Articular chondrocyte of knee joint (primary cell): ENCODE results near the gene ERGIC3. TPM values are rescaled to one million over a fixed set of nuclear protein-coding genes. Genes with fewer than 3 reads are reported as not detected.

Experiments used
- small RNA-seq: library from RNA; depleted of rRNA; stranded (forward); fragments of <200 nt; gene quantifications from one replicate; pipeline ENCODE3, GENCODE V24; 2012
- total RNA-seq: library from RNA; depleted of rRNA; stranded (reverse); fragments of >200 nt; gene quantifications from 2 replicates; pipeline ENCODE4 v1.2.3, GENCODE V29; 2012

Gene ERGIC3
- 354 and 412 TPM in 2 replicates for total RNA-seq

DNA sequence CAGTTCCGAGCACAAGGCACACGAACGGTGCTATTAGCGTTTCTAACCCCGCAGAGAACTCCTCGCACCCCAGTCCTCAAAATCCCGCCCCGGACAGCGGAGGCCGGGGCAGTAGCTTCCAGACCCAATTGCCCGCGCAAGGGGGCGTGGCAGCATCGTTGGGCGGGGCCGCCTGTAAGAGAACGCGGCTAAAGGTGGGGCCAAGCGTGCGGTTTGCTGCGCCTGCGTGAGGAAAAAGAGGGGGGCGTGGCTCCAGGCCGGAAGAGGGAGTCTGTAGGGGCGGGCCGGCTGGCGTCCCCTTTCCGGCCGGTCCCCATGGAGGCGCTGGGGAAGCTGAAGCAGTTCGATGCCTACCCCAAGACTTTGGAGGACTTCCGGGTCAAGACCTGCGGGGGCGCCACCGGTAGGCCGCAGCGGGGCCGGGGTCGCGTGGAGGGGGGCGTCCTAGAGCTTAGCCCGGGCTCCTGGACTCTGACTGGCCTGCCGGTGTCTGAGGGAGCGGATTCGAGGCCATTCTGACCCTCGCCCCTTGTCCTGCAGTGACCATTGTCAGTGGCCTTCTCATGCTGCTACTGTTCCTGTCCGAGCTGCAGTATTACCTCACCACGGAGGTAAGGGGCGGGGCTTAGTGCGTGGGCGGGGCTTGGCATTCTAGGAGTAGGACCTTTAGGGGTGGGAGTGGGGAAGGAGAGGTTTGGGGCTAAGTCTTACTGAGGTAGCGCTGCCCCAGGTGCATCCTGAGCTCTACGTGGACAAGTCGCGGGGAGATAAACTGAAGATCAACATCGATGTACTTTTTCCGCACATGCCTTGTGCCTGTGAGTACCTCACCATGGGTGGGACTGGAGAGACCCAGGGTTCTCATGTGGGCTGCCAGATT, at the start of gene ERGIC3:
Gene ERGIC3 (plus strand): TSS at position 296 of the 880 bp plus-strand sequence. CDS start 20 bp downstream, at position 316.

DNA sequence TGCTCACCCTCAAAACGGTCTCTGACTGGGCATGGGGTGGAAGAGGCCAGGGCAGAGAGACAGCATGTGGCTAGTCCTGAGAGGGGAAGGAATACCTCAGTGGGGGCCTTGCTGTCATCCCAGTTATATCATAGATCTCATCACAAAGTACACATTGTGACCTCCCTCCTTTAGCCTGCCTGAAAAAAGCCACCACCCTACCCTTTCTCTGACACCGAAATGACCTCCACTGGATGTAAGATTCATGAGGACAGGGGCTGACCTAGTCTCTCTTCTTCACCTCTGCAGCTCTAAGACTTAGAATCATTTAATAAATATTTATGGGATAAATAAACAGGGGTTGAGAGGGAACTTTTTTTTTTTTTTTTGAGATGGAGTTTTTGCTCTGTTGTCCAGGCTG, 12.3 kb upstream of the ERGIC3 start, which contains the start of gene C20orf173:
Gene C20orf173 (minus strand): TSS at position 101 of the 400 bp plus-strand sequence. CDS start 279 bp downstream, outside the sequence.

Small RNA genes lying within 50 kb of the gene (small RNA-seq; reads per million reads assigned to genes)
- gene RPL37P1, result not detected

Other genes starting within 250 kb of the ERGIC3 start
- under 0.01 and 0.11 TPM in 2 replicates for gene FAM83C, start 249.7 kb upstream of the ERGIC3 start, total RNA-seq
- gene UQCC1, start 130.1 kb upstream of the ERGIC3 start, total RNA-seq, result 28.7 and 29.2 TPM in 2 replicates
- gene GDF5, start 103.8 kb upstream of the ERGIC3 start, total RNA-seq, result 94.0 and 105 TPM in 2 replicates
- gene CEP250, start 86.5 kb upstream of the ERGIC3 start, total RNA-seq, result 24.0 and 26.2 TPM in 2 replicates
- gene C20orf173, start 12.4 kb upstream of the ERGIC3 start, total RNA-seq, result not detected in 2 replicates
- gene SPAG4, start 73.8 kb downstream of the ERGIC3 start, total RNA-seq, result 7.3 and 9.1 TPM in 2 replicates
- gene CPNE1, start 122.8 kb downstream of the ERGIC3 start, total RNA-seq, result 147 and 172 TPM in 2 replicates
- gene RBM12, start 122.8 kb downstream of the ERGIC3 start, total RNA-seq, result 70.0 and 77.0 TPM in 2 replicates
- gene NFS1, start 157.3 kb downstream of the ERGIC3 start, total RNA-seq, result 20.5 and 22.2 TPM in 2 replicates
- gene ROMO1, start 157.3 kb downstream of the ERGIC3 start, total RNA-seq, result 141 and 230 TPM in 2 replicates
- gene RBM39, start 200.2 kb downstream of the ERGIC3 start, total RNA-seq, result 327 and 383 TPM in 2 replicates
- gene PHF20, start 229.9 kb downstream of the ERGIC3 start, total RNA-seq, result 62.1 and 66.6 TPM in 2 replicates